HPDE6-E6E7 (cell line): ENCODE measurements around the gene NAT9.

Experiments
- DNase-seq: peaks from one replicate; pipeline ENCODE4 v3.0.0; 2011; ENCODE audit warnings: missing footprints; ENCODE audit errors: extremely low spot score

NAT9 gene

DNA sequence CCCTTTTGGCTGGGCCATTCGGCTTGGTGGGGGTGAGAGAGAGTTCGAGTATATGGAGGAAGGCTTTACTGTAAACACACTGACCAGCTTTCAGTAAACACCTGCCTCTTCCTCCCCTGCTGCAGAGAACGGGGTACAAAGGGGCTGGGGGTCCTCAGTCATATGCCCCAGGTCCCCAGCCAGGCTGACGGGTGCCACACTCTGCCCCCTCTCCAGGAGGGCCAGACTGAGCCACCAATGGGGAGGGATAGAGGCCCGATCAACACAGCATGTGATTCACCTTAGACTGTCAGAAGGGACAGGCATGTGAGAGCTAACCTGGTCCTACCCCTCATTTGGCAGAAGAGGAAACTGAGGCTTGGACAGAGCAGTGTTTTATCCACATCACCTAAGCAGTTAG lies 14.7 kb downstream of the NAT9 start:
- no peak for DNase-seq

DNA sequence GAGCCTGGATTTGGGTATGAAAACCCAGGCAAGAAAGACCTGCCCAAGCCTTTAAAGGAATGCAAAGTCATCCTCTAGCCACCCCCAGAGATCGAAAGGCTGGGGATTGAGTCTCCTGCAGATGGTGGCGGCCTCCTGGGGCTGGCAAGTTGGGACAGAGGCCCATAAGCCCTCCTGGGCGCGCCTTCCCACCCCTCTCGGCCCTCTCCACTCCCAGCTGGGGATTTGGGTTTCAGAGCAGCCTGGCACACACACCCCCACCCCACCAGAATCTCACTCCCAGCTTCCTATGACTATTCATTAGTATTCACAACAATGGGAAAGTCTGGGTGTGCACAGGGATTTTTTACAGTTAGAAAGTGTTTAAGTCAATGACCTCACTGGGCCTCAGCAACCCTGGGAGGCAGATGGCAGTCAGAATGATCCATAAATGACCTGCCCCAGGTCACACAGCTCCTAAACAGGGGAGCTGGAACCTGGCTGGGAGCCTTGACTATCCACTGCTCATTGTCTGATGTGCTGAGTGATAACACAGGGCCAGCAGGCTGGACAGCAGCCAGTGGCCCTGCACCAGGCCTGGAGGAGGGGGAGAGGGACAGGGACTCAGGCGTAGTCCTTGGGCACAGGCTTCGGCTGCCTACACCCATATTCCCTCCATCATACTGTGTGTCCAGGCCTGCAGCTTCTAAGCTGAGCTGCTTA lies 15.6 kb downstream of the NAT9 start:
- DNase-seq, result peak; percentile 80

DNA sequence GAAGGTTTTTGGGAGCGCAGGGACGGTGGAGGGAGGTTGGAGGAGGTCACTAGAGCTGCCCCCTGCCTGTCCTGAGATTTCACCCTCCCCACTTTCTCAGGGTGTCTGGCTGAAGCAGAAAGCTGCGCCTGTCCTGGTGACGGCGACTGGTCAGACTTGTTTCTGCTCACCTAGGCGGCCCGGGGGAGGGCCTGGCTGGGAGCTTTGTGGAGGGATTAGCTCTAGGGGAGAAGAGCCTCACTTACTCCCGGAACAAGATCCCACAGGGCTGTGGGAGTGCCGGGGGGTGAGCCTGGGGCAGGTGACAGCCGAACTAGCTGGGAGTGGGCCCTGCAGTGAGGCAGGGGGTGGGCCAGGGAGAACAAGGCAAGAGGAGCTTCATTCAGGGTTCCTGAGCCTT lies 16.2 kb downstream of the NAT9 start:
- DNase-seq, result peak; percentile 87

DNA sequence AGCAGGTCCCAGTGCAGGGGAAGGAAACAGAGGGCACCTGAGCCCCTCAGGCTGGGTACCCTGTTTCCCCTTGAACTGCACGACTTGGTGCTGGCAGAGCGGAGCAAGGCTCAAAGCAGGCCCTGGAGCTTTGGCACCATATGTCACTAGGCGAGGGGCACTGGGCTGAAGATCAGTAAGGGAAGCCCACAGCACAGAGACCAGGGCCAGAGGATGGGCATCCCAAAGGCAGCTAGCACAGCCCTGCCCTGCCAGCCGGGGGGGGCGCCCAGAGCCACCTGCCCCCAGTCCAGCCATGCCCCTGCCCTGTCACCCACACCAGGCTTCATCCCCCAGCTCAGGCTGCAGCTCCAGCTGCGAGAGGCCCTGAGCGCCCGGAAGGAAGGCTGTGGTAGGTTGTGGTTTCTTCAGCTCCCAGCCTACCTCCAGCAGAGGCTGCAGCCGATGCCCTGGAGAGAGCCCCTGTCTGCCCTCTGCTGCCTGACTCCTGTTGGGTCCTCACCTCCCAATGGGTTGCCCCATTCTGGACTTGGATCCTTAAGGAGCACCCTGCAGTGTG lies 16.8 kb downstream of the NAT9 start:
- DNase-seq, result no peak

DNA sequence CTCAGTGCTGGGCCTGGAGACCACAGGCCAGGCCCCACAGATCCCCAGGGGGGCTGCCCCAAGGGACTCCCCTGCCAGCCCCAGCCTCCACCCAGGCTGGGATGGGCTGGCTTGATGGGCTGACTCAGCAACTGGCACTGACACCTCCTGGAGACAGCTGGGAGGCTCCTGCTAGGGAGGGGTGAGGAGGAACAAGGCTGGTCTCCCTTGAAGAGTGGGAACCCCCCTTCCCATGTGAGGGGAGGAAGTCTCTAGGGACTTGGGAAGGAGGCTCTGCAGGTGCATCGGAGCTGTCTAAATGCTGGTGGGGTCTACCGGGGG lies 17.3 kb downstream of the NAT9 start:
- DNase-seq, result peak; percentile 88

DNA sequence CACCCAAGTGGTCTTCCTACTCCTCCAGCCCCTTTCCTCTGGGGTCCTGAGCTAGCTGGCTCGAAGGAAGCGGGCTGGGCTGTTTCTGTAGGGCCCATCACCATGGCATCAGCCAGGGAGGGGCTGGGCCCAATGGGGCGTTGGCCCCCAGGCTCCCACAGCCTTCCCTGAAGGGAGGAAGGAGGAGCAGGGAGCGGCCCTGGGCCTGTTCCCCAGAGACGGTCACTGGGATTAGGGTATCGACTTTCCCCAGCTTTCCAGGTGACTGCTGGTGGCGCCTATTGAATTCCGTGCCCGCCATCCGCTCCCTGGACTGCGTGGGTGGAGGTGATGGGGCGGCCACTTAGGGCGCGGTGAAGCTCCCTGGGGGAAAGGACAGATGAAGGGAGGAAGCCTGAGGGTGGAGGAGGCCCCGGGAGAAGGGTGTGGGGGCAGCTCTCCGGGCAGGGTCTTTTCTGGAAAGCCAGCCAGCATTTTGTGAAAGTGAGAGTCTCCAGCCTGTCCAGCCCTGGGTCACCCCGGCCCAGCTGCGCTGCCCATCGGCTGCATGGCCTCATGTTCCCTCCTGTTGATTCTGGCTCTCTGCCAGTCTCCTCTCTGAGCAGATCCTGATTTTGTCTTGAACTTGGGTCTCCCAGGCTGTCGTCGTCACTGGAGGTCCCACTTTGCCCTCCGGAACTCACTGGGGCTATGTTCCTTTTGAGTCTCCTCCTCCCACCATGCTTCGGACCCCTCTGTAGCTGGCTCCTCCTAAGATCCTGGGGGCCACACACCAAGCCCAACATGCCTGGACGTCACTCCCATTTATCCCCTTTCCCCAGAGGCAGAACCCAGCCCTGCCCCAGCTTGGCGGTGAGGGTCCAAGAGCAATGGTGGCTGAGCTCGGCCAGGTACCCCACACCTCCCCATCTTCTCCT lies 18.0 kb downstream of the NAT9 start:
- DNase-seq, result peak; percentile 53

DNA sequence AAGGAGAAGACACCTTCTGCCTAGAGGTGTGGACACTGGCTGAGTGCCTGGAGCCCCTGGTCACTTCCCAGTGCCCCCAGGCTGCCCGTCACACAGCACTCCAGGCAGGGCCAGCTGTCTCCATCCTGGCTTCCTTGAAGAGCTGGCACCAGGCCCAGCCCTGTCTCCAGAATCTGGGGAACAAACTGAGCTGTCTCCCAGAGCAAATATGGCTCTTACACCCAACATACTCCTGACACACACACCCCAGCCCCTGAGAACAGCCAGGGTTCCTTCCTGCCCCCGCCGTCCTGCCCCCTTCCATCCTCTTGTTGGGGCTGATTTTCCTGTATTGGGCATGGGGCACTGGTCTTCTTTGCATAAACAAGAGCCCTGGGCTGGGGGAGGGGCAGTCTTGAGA lies 18.6 kb downstream of the NAT9 start:
- peak; percentile 54 for DNase-seq

DNA sequence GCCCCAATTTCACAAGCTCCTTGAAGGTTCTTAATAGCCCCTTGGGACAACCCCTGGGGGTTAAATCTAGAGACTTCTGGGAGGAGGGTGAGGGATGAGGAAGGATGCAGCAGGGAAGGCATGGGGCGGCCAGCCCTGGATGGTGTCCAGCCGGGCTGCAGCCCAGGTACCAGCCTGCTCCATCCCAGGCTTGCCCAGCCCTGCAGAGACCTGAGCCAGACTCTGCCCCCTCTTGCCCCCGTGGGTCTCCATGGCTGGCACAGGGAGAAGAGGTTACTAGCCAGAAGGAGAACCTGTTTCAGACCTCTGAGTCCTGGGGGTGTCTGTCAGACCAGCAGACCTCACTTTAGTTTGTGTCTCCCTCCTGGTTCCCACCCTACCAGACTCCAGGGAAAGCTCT lies 19.3 kb downstream of the NAT9 start:
- DNase-seq, result no peak

DNA sequence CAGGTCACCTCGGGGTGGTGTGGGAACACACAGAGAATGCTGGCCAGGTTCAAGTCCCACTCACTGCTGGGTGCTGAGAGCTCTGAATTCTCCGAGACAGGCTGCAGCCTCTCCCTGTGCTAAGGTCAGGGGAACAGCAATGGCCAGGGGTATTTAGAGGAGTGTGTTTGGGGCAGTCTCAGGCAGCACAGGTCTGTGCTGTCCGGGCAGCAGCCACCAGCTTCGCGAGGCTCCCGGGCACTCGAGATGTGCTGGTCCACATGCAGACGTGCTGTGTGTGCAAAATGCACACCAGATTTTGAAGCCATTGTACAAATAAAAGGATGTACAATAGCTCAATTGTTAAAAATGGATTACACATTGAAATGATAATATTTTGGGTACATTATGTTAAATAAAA lies 20.6 kb downstream of the NAT9 start:
- no peak for DNase-seq

DNA sequence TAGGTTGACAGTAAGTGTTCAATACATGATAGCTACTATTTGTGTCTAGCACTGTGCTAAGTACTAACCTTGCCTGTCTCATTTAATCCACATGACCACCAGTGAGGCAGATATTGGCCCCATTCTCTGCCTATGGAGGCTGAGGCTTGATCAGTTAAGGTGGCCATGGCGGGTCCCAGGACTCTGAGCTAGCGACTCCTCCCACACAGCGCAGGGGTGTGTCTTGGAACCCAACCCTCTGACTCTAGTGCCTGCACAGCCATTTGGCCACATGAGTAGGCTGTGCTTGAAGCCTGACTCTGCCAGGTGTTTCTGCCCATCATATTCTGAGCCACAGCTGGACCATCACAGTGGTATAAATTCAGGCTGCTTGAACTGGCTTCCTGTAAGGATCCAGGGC lies 21.3 kb downstream of the NAT9 start:
- DNase-seq, result no peak

DNA sequence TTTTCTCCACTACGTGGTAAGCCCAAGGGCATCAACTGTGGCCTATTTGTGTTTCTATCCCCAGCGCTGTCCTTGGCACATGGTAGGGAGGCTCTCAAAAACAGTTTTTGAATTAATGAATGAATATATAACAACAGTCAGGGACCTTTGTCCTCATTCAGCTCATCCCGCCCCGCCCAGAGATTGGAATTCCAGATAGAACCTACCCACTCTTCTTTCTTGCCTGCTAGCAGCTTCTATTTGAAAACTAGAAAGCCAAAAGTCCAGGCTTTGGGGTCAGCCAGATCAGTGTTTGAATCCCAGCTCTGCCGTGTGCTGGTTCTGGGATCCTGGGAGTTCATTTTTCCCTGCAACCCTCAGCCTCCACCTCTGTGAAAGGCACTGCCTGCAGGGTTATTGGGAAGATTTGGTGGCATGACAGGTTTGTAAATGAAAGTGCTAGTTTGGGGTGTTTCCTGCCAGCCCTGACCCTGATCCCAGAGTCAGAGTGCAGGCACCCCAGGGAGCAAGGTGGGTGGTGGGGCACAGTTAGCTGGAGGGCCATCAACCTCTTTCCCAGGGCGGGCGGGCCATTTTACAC lies 23.2 kb downstream of the NAT9 start:
- no peak for DNase-seq

DNA sequence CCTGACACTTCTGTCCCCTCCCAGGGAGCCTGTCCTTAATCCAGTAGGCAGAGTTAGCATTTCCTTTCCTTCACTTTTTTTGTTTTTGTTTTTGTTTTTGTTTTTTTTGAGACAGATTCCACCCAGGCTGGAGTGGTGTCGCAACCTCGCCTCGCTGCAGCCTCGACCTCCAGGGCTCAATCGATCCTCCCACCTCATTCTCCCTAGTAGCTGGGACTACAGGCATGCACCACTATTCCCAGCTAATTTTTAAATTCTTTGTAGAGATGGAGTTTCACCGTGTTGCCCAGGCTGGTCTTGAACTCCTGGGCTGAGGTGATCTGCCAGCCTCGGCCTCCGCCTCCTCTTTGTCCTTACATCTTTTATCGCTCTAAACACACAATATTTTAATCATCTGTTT lies 23.7 kb downstream of the NAT9 start:
- no peak for DNase-seq

DNA sequence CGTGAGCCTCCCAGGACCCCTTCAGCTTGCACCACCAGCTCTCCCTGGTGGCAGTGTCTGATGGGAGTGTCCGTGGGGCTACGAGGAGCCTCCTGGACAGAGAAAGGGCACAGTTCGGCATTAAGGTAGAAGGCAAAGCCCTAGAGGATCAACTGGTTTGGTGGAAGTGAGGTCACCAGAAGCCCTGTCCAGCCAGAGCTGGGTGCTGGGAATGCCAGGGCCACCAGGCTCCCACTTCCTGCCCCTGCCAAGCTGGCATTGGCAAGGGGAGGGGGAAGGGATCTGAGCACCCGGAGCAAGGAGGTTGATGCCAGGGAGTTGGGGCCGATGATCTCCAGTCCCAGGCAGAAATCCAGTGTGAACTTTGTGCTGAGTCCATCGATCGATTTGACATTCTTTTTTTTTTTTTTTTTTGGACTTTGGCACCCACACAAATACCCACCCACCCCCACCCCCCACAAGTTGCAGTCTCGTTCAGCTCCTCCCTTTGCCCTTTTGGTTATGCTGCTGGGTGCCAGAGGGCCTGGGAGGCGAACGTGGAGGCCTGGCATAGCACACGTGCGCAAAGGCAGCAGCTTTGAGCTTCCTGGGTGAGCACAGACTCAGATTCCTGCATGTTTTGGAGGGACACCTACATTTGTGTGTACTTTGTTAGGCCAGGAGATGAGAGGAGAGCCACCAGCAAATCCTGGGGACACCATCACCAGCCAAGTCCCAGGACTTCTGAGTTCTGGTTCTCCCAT lies 25.6 kb downstream of the NAT9 start:
- no peak for DNase-seq

DNA sequence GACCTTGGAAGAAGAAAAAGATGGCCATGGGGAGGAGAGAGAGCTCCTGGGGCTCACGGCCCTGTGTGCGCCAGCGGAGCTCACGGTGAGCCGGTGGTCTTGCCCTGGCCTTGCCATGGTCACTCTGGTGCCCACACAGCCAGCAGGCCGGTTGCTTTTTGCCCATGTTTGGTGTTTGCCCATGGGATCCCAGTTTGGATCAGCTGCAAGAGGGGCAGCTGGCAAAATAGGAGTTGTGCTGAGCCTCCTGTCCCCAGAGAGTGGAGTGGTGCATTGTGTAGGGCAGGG lies 26.2 kb downstream of the NAT9 start:
- DNase-seq, result no peak

DNA sequence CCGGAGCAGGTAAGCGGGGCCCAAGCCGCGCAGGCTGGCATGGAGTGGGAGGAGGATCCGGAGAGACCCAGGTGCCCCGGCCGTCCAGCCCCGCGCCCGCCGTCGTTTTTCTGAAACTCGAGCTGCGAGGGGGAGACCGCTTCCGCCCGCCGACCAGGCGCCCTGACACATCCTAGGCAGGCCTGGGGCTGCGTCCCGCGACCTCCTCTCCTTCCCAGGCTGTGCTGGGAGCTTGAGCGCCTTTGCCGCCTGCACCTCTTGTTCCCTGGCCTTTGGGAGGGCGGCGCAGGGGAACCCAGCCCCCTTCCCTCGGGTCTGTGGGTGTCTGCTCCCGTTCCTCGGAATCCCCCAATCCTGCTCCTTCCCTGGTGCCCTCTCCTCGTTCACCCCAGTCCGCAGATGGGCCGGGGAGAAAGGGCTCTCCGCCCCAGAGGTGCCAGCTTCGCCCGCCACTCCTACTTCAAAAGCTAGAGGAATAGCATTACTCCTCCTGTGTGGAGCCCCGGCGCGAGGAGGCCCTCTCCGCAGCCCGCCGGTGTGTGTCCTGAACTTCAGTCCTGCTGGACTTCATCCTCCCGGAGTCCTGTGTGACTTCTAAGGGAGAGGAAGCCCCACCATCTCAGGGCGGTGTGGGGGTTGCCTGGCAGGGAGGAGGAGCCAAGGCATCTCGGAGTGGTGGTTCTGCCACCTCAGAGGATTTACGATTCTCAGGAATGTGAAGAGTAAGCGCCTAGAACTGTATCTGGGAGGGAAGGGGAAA lies 26.7 kb downstream of the NAT9 start:
- no peak for DNase-seq

DNA sequence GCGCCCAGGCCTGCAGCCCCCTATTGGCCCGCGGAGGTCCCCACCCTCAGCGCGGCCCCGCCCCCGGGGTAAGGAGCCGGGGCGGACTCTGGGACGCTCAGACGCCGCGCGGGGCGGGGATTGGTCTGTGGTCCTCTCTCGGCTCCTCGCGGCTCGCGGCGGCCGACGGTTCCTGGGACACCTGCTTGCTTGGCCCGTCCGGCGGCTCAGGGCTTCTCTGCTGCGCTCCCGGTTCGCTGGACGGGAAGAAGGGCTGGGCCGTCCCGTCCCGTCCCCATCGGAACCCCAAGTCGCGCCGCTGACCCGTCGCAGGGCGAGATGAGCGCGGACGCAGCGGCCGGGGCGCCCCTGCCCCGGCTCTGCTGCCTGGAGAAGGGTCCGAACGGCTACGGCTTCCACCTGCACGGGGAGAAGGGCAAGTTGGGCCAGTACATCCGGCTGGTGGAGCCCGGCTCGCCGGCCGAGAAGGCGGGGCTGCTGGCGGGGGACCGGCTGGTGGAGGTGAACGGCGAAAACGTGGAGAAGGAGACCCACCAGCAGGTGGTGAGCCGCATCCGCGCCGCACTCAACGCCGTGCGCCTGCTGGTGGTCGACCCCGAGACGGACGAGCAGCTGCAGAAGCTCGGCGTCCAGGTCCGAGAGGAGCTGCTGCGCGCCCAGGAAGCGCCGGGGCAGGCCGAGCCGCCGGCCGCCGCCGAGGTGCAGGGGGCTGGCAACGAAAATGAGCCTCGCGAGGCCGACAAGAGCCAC lies 27.4 kb downstream of the NAT9 start, which contains the start of gene NHERF1:
Gene NHERF1, plus strand, starts transcription at position 100 of the 750 bp plus-strand sequence. Its CDS starts 219 bp downstream, at position 319.
- peak; percentile 94 for DNase-seq

DNA sequence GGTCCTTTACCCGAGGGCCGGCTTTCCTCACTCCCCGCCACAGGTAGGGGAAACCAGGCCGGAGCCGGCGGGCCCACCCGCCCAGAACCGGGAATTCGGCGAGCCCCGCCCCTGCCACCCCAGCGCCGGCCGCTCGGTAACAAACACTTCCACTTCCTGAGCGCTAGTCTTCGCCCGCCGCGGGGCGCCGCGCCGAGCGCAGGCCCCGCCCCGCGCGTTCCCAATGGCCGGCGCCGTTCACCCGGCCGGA lies 27.9 kb downstream of the NAT9 start:
- no peak for DNase-seq

DNA sequence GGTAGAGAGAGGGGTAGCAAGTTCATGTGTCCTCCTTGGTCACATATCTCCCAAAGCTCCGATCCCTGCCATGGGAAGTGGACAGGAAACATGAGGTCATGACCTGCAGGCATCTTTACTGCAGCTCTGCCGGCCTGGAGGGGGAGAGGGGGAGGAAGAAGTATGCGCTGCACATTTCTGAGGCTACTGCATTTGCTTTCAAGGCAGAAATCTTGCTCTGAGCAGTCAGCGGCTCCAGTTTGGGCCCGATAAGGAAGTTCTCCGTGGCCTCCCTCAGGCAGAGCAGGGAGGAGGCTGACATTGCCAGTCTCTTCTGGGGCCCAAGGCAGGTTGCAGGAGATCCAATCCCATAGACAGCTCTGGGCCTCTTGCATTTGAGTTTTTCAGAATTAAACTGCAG lies 29.2 kb downstream of the NAT9 start:
- DNase-seq, result no peak

DNA sequence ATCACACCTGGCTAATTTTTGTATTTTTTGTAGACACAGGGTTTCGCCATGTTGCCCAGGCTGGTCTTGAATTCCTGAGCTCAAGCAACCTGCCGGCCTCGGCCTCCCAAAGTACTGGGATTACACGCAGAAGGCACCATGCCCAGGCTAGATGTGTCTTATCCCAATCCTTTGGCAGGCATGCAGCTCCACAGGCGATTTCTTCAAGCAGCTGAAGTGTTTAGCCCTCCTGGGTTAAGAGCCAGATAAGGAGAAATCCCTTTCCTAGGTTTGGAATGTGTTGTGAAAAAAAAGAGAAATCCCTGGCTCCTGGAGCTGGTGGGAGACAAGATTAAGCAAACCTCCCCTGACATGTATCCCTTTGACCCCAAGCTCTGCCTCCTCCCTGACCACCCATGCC lies 29.8 kb downstream of the NAT9 start:
- no peak for DNase-seq

DNA sequence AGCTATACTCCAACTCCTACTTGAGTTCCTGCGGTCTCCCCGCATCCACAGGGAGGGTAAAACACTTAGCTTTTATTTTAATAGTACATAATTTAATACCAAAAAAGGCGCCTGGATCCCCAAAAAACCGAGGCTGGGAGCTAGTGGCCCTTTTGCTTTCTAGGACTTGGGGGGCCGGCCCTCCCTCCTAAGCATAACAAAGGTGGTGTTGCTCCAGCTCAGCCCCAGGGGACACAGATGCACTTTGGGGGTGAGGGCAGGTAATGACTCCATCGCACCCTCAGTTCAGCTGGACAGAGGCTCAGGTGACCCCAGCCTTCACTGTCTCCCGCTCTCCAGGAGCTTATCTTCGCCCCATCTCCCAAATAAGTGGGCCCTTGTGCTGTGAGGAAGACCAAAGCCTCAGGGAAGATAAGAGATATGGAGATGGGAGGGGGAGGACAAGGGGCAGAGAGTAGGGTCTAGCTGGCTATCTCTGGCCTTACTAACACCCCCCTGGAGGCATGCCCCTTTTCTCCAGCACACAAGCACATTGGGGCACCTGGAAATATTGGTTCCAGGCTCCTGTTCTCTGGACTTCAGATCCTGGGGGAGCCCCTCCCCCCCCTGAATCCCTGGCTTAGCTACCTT lies 30.5 kb downstream of the NAT9 start:
- no peak for DNase-seq
